Mucosa of rectum (tissue), 2 donors: ENCODE results near the gene GAP43.

Experiments used
- H3K27ac ChIP-seq, 2 donors: one replicate each; pipeline ENCODE4 v1.7.0; 2013; ENCODE audit warnings: inconsistent platforms in 2 of 2, low read depth in 2 of 2, low read length in 2 of 2
- H3K27me3 ChIP-seq, 2 donors: one replicate each; pipeline ENCODE4 v1.7.0; 2013; ENCODE audit warnings: low read length in 2 of 2; ENCODE audit not compliant: control insufficient read depth in 2 of 2, insufficient read depth in 2 of 2
- H3K36me3 ChIP-seq, 2 donors: one replicate each; pipeline ENCODE4 v1.7.0; 2013; ENCODE audit warnings: low read length in 2 of 2; ENCODE audit not compliant: control insufficient read depth in 2 of 2, insufficient read depth in 2 of 2
- H3K4me1 ChIP-seq, 2 donors: one replicate each; pipeline ENCODE4 v1.7.0; 2013; ENCODE audit warnings: low read length in 2 of 2, mild to moderate bottlenecking in 1 of 2; ENCODE audit not compliant: control insufficient read depth in 2 of 2, insufficient read depth in 2 of 2
- H3K4me3 ChIP-seq, 2 donors: one replicate each; pipeline ENCODE4 v1.7.0; 2013; ENCODE audit warnings: low read length in 2 of 2
- H3K9ac ChIP-seq, 2 donors: one replicate each; pipeline ENCODE4 v1.7.0; 2013; ENCODE audit warnings: low read length in 2 of 2, low read depth in 1 of 2, mild to moderate bottlenecking in 1 of 2
- H3K9me3 ChIP-seq, 2 donors: one replicate each; pipeline ENCODE4 v1.7.0; 2013; ENCODE audit warnings: low read length in 2 of 2; ENCODE audit not compliant: control insufficient read depth in 2 of 2
- donor health status: healthy.
- donor health status: Normal muscosa, but diverticular disease.

GAP43 gene

DNA sequence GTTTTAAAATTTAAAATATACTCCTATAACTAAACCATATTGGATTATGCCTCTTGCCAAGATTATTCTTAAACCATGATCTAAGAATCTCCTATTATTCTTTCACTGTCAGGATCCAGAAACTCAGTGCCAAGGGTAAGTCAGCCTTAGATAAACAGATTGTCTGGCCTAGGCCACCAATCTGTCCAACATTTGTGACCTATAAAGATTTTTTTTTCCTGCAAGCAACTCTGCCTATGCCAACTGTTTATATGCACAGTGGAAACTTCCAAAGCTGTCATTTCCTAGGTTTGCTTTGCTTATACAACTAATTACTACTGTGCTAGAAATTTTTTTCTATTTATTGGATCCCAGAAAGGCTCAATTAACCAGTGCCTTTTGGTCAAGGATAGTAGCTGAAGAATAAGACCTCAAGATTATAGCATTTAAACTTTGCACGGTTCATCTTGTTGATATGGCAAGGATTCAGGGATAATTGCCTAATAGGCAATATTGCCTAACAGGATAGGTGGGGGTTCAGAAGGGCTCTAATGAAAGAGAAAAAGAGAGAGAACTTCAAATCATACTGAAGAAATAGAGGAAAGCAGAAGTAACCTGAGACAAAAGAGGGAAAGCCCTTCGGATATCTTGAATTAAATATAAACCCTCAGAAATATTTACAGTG, 22.8 kb downstream of the GAP43 start:
- no peak overlapping the region for H3K27ac ChIP-seq
- no peaks in the 10 kb centered on the region for H3K27me3 ChIP-seq
- H3K9ac ChIP-seq: no peak overlapping the region
- H3K36me3 ChIP-seq: no peaks in the 10 kb centered on the region
- no peaks in the 10 kb centered on the region for H3K4me1 ChIP-seq
- no peak overlapping the region for H3K4me3 ChIP-seq
- H3K9me3 ChIP-seq: no peaks in the 10 kb centered on the region

DNA sequence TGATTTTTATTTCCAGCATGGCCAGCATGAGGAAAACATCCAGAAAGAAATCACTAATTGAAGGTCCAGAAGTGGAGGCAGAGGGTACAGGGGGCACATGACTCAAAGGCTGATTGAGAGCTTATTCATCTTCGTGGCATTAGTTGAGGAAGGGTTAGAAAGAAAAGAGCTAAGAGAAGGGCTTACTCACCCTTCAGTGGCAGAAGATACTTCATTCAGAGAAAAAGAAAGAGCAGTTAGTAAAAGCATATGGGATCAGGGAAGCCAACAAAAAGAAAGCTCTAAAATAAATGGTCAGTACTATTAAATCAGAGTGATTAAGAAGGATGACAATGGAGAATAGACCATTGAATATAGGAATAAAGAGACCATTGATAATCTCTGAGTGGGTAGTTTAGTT, 25.2 kb downstream of the GAP43 start:
- H3K9me3 ChIP-seq: no peaks in the 10 kb centered on the region
- H3K27ac ChIP-seq: no peak overlapping the region
- H3K27me3 ChIP-seq: no peaks in the 10 kb centered on the region
- H3K4me1 ChIP-seq: no peaks in the 10 kb centered on the region
- no peaks in the 10 kb centered on the region for H3K36me3 ChIP-seq
- H3K4me3 ChIP-seq: no peak overlapping the region
- H3K9ac ChIP-seq: no peak overlapping the region

DNA sequence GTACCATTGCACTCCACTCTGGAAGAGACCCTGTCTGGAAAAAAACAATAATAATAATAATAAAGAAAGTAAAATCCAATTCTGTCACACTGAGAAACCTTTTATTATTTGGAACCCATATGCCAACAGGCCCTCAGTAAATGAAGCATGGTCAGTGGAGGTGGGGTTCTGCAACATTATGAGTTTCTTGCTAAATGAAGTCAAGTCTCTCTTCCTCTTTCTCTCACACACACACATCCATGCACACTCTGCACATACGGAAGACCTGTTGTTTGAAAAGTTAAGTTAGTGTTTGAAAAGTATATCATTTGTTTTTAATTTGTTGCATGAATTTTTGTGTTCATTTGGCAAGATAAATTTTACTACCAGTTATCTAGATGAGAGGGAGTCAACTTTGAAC, 27.8 kb downstream of the GAP43 start:
- H3K4me3 ChIP-seq: no peak overlapping the region
- H3K27ac ChIP-seq: no peak overlapping the region
- H3K4me1 ChIP-seq: no peaks in the 10 kb centered on the region
- no peaks in the 10 kb centered on the region for H3K9me3 ChIP-seq
- no peak overlapping the region for H3K9ac ChIP-seq
- H3K27me3 ChIP-seq: no peaks in the 10 kb centered on the region
- H3K36me3 ChIP-seq: no peaks in the 10 kb centered on the region

DNA sequence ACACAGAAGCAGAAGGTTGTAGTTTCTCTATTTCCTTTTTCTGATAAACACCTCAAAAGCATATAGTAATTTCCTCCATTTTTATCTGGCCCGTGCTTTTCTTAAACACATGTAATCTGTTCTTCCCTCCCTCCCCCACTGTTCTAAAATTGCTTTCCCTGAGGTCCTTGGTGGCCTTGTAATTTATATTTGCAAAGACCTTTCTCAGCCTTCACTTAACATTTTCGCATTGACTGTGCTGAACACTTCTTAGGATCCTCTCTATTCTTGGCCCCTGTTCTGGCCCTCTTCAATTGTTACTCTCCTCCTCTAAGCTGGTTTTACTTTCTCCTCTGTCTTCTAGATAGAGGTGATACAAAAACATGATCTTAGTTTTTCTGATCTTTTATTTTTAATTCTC, 28.3 kb downstream of the GAP43 start:
- Histone ChIP-seq H3K27ac (no peak overlapping the region), H3K36me3 (no peaks in the 10 kb centered on the region), H3K9me3 (no peaks in the 10 kb centered on the region), H3K9ac (no peak overlapping the region), H3K4me3 (no peak overlapping the region), H3K4me1 (no peaks in the 10 kb centered on the region), H3K27me3 (no peaks in the 10 kb centered on the region)

DNA sequence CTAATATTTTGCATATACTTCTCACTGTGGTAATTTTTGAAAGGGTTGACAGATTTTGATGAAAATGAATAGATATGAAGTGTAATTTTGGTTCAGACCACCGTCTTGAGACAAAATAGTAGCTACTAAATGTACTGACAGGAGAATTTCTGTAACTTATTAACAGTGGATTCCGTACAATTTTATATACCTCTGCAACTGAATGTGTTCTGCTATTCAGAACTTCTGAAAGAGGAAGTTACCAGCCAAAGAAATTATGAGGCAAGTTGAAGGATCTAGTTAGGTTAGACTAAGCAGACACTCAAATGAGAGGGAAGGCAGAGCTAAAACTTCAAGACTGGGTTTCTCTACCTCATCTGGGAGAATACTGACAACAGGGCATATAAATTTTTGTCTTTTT, 29.4 kb downstream of the GAP43 start:
- H3K36me3 ChIP-seq: no peaks in the 10 kb centered on the region
- H3K4me1 ChIP-seq: no peaks in the 10 kb centered on the region
- no peaks in the 10 kb centered on the region for H3K9me3 ChIP-seq
- no peak overlapping the region for H3K27ac ChIP-seq
- H3K27me3 ChIP-seq: no peaks in the 10 kb centered on the region
- no peak overlapping the region for H3K9ac ChIP-seq
- no peak overlapping the region for H3K4me3 ChIP-seq

DNA sequence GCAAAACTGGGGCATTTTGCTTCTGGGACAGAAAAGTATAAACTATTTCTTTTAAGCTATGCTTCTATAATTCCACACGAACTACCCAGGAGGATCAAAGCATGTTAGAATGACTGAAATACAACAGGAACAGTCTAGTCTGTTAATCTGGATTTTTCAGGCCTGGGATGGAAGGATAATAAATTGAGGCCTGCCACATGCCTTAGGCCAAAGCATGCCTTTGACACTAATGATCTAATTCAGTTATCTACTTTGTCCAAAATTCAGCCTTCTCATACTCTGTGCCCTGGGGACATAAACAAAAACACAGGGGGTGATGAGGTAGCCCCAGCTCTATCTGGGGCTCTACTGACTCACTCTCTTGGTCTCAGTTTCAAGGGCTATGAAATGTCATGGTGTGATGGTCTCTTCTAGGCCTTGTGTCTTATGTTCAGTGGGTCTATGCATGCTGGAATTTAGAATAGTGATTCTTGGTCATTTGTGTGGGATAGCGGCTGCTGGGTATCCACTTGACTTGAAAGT, 32.5 kb downstream of the GAP43 start:
- no peaks in the 10 kb centered on the region for H3K9me3 ChIP-seq
- no peak overlapping the region for H3K9ac ChIP-seq
- H3K27ac ChIP-seq: no peak overlapping the region
- H3K4me1 ChIP-seq: peaks cover 6 to 8% of the 10 kb centered on the region in 2 donors
- no peaks in the 10 kb centered on the region for H3K36me3 ChIP-seq
- no peaks in the 10 kb centered on the region for H3K27me3 ChIP-seq
- H3K4me3 ChIP-seq: no peak overlapping the region

DNA sequence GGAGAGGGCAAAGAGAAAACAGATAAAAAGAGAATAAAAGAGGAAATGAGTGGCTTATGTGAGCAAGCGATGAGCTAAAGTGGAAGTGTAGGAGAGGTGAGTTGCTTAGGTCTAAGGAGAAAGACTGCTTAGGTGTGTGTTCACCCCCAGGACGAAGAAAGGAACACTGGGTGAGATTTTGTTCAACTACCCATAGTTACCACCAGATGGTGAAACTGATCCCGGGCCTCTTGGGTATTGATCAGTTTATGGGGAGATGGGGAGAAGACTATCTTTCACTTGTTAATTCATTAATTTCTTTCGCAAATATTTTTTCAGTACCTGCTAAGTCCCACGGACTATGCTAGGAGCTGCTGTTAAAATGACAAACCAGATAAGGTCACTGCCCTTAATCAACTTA, 33.9 kb downstream of the GAP43 start:
- H3K4me3 ChIP-seq: no peak overlapping the region
- no peaks in the 10 kb centered on the region for H3K36me3 ChIP-seq
- peaks cover 6 to 8% of the 10 kb centered on the region in 2 donors for H3K4me1 ChIP-seq
- no peaks in the 10 kb centered on the region for H3K27me3 ChIP-seq
- H3K9ac ChIP-seq: no peak overlapping the region
- H3K27ac ChIP-seq: no peak overlapping the region
- no peaks in the 10 kb centered on the region for H3K9me3 ChIP-seq

DNA sequence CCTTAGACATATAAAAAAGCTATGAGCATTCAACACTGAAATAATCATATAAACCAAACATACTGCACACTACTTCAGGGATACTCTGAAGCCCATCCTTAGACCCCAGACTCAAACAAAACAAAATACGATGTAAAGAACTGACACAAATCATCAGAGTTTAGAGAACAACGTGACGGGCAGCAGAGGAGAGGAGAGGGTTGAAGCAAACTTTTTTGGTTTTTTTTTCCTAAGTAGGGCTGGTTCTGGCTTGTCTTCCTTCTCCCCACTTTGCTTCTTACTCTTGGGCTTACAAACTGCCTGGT, 34.7 kb downstream of the GAP43 start:
- H3K27me3 ChIP-seq: no peaks in the 10 kb centered on the region
- H3K36me3 ChIP-seq: no peaks in the 10 kb centered on the region
- H3K4me3 ChIP-seq: peak overlapping the region; percentile 75 to 77
- peaks cover 6 to 8% of the 10 kb centered on the region in 2 donors for H3K4me1 ChIP-seq
- no peaks in the 10 kb centered on the region for H3K9me3 ChIP-seq
- H3K27ac ChIP-seq: peak overlapping the region; percentile 83 to 85
- H3K9ac ChIP-seq: peak overlapping the region; percentile 80 to 82

DNA sequence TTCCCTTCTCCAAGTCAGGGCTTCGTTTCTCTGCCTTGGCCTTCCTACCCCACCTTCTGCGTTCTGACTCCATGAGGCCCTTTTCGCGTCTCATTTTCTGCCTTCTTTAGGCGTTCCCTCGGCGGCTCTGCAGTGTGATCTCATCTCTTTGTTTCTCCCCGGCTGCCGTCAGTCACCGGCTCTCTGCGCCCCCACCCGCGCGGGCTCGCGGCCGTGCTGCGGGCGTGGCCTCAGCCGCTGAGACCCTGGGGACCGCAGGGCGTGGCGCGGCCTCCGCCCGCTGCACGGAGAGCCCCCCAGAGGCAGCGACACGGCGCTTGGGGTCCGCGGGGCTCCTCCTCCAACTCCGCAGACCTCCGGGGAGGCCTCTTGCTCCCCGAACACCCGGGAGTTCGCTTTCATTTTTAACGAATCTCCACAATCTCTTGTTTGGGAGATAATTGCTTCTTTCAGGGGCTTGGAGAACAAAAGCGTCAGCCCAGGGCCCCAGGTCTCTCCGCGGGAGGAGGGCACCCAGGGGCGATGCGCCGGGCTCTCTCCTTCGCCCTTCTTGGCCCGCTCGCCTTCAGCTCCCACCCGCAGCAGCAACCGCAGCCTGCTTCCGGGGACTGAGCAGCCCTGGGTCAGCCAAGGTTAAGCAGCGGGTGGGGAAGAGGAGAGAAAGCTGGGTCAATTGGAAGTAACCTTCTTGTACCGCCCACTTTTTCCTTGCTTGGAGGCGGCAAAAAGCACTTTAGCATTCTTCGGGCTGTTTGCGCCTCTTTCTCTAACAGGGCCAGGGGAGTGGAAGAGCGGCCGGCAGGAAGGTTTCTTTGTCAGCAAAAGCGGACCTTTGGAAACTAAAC, 35.2 kb downstream of the GAP43 start:
- Histone ChIP-seq H3K9me3 (no peaks in the 10 kb centered on the region), H3K9ac (peak overlapping the region; percentile 80 to 82)

More for the DNA sequence above, 35.2 kb downstream of the GAP43 start:
- no peaks in the 10 kb centered on the region for H3K36me3 ChIP-seq
- peaks cover 6 to 8% of the 10 kb centered on the region in 2 donors for H3K4me1 ChIP-seq
- peak overlapping the region; percentile 83 to 85 for H3K27ac ChIP-seq
- no peaks in the 10 kb centered on the region for H3K27me3 ChIP-seq
- H3K4me3 ChIP-seq: peak overlapping the region; percentile 75 to 77
